DMS153 treated with DMSO at 0.1 percent for 48 hours (cell line): ENCODE results near the gene FARP2.

Experiments
- DNase-seq: peaks from one replicate; lab custom pipeline; 2025; ENCODE audit not compliant: unreplicated experiment; lab: John Stamatoyannopoulos, UW

FARP2 gene

DNA sequence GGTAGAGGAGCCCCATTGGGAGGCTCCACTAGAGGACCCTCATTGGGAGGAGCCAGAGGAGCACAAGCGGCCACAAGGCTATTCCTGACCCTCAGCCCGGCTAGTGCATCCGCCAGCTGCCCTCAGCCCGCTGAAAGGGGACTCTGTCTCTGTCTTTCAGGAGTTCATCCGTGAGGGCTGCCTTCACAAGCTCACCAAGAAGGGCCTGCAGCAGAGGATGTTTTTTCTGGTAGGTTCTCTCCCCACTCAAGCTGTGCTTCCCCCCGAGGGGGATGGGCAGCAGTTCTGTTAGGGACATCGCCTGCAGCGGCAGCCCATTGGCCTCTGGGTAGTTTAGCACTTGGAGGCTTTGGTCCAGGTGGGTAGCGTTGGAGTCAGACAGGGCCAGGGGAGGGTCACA, 127.2 kb downstream of the FARP2 start:
- no peak for DNase-seq

DNA sequence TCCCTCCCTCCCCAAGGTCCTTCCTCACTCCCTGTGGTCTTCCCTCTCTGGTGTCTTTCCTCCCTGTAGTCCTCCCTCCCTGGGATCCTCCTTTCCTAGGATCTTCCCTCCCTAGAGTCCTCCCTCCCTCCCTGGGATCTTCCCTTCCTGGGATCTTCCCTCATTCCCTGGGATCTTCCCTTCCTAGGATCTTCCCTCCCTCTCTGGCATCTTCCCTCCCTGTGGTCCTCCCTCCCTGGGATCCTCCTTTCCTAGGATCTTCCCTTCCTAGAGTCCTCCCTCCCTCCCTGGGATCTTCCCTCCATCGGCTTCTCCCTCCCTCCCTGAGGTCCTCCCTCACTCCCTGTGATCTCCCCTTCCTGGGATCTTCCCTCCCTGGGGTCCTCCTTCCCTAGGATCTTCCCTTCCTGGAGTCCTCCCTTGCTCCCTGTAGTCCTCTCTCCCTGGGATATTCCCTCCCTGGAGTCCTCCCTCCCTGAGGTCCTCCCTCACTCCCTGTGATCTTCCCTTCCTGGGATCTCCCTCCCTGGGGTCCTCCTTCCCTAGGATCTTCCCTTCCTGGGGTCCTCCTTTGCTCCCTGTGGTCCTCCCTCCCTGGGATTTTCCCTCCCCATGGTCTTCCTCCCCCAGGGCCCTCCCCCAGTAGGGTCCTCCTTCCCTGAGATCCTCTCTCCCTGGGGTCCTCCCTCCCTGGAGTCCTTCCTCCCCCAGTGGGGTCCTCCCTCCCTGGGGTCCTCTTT, 129.3 kb downstream of the FARP2 start:
- DNase-seq: no peak

DNA sequence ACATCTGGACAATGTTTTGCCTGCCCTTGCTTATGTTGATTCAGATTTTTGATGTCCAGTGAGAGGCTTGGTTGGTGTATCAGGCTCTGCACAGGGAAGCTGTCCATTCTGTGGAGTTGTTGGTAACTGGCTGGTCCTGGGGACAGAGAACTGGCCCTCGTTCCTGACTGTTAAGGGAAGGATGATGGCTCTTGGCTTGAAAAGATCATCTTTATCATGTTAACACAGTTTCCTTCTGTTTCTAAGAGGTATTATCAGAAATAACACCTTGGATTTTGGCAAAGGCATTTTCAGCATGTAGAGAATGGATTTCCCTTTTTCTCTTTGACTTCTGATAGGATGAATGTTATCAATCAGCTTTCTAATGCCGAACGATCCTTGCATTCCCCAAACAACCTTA, 133.0 kb downstream of the FARP2 start:
- DNase-seq: no peak

DNA sequence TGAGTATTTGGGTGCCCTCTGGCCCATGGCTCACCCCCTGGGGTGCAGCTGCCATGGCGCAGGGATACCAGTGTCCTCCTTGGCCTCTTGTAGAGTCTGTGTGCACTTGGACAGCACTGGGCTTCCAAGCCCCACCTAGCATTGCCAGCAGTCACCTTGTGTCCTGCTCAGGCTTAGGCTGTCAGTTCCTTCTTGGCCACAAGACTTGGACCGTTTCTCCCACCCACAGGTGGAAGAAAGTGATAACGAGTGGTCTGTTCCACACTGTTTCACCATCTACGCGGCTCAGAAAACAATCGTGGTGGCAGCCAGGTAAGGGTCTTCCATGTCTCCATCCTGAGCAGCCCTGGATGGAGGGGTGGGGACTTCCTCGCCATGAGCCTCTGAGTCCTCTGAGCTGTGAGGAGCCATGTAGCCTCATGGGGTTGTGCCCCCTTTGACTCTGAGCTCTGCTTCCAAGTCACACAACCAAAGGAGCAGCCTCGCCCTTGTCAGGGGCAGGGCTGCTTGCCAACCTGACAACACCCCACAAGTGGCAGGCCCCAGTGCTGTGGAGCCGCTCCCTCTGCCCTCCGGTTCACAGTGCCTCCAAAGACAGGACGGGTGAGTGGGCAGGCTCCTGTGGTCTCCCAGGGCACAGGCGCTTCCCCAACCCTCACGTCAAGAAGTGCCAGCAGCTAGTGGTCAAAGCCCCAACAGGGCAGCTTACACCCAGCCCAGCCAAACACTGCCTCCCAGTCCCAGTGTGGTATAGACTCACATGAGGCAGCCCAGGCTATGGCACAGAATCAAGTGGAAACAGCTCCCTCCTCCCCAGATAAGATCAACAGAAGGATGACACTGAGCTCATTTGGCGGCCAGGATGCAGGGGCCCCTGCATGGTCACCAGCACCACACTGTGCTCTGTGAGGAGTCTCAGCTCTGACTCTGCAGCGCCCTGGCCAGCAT, 133.9 kb downstream of the FARP2 start:
- no peak for DNase-seq

DNA sequence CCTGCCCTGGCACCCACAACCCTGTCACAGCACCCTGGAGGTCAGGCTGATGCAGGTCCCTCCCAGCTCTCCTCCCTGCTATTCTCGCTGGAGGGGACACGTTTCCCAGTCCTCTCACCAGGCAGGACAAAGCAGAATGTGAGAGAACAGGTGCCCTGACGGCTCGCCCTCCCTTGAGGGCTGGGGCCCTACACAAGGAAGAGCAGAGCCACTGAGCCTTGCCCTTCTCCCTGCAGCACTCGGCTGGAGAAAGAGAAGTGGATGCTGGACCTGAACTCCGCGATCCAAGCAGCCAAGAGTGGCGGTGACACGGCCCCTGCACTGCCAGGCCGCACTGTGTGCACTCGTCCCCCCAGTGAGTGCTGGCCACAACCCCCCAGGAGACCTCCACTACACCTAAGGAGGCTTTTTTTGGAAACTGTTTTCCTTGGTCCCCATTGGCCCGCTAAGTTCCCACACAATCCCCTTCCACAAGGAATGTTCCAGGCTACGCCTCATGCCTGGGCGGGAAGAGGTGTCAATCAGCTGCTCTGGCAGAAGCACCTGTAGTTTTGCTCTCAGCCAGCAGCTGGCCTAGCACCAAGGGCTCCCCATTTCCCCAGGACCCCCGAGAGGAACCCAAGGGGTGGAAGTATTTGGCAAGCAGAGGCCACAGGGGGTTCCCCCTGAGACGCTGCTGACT, 134.9 kb downstream of the FARP2 start:
- DNase-seq: no peak

DNA sequence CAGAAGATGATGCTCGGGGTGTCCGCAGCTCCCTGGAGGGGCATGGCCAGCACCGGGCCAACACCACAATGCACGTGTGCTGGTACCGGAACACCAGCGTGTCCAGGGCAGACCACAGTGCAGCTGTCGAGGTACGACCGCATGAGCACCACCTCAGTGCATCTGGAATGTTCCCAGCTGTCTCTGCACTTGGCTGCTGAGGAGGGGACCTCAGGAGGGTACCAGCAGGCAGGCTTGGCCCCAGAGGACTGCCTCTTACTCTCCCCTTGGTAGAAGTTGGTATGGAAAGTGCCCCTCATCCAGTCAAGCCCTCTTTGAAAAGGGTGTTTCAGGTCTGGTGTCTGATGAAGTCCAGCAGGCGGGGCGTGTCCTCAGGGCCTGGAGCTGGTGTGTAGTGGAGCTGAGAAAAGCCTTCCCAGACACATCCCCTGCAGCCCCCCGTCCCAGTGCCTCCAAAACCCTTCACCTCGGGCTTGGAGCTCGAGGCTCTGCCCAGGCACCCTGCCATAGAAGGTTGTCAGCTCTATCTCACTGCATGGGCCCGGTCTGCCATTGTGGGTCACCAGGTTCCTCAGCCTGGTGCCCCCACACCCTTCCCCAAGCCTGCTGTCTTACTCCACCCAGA, 135.6 kb downstream of the FARP2 start:
- no peak for DNase-seq

DNA sequence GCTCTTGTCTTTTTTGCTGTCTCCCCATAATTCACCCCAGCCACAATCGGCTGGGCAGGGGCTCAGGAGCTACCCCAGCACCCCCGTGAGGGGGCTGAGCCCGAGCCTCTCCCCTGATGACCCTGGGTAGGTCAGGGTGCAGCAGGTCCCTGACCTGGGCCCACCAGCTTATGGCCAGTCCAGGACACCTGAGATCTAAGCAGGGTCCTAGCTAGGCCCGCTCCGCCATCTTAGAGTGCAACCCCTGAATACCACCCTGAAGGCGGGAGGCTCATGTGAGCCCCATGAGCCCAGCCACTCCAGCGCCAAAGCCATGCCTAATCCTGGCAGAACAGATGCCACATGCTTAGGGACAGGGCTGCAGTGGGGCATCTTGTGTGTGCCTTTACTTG, 136.1 kb downstream of the FARP2 start:
- no peak for DNase-seq

DNA sequence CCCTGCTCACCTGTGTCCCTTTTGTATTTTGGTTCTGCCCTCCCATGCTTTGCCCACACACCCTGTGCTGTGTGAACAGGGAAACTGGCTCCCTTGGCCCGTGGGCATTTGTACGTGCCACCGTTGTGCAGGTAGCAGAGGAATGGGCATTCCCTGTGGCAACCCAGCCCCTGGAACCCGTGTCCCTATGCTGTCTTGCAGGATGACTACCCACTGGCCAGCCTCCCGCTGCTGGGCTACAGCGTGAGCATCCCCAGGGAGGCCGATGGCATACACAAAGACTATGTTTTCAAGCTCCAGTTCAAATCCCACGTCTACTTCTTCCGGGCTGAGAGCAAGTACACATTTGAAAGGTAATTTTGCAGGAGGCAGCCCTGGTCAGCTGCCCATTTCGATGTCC, 137.0 kb downstream of the FARP2 start:
- no peak for DNase-seq

DNA sequence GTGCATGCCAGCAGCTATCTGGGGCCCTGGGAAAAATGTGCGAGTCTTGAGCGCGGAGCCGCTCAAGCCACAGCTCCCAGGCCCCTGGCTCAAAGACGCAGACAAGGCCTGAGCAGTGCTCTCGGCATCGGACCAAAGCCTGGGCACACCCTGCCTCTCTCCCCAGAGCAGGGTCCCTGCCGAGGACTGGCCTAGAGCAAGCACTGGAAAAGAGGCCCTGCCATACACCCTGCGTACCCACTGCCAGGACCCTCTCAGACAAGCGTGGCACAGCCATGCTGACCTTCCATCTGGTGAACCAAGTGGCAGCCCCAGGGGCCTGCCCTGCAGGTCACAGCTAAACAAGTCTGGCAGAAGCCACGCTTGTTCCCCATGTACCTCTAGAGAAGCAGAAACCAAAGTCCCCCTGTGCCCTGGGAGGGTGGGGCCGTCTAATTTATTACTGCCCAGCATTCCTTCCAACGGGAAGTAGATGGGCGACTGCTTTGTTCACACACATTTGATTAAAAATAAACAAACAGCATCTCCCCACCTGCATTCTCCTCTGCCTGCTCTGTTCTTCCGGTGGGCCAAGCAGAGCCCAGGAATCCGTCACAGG, 138.3 kb downstream of the FARP2 start:
- no peak for DNase-seq

DNA sequence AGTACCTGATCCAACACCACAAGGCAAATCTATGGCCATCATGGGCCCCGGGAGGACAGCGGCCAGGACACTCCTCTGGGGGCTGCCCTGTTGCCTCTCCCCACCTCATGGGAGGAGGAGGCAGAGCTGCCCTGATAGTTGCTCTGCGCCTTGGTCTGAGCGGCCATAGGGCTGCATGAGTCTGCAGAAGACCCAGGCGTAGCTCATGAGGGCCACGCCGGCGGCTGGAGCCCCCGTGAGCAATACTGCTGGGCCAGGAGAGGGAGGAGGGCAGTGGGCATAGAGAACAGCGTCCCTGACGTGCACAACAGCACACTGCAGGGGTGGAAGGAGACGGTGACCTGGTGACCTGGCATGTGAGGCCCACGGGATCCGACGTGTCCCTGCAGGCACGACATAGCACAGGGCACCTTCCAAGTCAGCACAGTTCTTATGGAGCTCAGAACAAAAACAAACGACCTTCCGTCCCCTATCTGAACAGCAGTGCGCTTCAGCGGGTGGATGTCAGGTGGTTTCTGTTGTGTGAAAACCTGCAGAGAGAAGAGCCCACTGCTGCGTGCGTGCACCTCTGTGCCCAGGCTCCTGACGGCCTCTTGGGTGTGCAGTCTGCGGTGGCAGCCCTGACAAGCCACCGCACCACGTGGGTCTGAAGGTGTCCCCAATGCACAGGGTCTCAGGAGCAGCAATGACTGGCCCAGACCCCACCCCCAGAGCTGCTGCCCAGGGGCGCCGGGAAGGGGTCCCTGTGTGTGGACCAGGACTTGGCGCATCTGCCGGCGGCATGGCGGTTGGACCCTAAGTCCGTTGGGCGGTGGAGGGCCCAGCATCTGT, 139.3 kb downstream of the FARP2 start:
- DNase-seq: no peak

DNA sequence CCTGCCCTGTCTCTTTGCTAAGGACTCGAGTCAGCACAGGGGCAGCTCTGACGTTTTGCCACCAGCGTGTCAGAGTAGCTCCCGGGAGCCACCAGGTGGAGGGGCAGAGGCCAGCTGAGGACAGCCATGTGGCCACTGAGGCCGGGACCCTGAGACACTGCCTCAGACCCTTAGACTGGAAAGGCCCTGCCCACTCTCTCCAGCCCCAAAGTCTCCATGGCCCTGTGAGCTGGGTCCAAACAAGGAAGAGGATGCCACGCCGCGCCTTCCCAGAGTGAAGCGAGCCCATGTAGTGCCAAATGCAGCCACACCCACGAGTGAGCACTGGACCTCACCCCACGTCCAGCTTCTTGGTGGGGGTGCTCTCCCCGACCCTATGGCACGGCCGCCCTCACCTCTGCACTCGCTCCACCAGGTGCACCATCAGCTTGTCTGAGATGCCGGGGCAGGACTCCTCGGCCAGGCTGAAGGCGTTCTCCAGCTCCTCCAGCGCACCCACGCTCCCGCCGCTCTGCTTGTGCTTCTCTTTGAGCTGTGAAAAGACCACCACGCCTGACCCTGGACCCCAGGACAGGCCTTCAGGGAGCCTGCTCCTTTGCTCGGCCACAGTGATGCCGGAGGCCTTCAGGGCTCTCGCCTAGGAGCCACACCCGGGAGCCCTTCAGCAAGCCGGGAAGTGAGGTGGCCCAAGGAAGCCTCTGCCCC, 140.1 kb downstream of the FARP2 start:
- no peak for DNase-seq

DNA sequence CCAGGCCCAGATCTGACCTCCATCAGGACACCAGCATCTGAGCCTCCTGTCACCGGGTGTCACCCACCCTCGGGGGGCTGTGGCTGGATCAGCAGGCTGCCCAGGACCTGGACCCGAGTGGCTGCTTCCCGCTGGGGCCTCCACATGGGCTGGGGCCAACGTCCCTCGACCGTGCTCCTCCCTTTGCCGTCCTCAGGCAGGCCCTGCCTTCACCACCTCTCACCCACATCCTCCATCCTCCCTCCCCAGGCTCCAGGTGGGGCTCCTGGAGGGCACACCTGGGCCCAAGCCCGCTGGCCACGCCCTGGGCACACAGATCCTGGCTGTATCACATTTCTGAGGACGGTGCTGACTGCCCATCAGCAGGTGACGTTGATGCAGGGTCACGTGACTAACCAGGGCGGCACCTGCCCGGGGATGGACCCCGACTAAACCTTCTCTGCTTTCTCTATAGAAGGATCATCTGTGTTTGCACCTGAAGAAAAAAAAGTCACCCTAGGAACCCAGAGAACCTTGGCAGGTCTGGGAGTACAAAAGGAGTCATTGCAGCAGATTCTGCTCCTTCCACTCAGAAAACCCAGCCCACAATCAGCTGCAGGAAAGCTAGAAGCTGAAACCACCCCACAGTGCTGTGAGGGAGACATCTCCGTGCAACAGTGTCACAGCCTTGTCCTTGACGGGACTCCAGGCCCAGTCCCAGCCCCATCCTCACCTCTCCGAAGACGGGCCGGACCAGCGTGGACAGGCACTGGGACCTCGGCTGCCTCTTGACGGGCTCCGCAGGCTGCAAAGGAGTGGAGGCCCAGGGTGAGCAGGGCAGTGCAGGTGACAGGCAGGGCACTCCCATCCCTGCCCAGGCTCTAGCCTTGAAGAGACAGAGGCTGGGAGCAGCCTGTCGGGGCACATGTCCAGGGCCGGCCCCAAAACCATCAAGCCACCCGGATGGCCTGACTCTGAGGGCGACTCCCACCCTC, 141.1 kb downstream of the FARP2 start:
- no peak for DNase-seq

DNA sequence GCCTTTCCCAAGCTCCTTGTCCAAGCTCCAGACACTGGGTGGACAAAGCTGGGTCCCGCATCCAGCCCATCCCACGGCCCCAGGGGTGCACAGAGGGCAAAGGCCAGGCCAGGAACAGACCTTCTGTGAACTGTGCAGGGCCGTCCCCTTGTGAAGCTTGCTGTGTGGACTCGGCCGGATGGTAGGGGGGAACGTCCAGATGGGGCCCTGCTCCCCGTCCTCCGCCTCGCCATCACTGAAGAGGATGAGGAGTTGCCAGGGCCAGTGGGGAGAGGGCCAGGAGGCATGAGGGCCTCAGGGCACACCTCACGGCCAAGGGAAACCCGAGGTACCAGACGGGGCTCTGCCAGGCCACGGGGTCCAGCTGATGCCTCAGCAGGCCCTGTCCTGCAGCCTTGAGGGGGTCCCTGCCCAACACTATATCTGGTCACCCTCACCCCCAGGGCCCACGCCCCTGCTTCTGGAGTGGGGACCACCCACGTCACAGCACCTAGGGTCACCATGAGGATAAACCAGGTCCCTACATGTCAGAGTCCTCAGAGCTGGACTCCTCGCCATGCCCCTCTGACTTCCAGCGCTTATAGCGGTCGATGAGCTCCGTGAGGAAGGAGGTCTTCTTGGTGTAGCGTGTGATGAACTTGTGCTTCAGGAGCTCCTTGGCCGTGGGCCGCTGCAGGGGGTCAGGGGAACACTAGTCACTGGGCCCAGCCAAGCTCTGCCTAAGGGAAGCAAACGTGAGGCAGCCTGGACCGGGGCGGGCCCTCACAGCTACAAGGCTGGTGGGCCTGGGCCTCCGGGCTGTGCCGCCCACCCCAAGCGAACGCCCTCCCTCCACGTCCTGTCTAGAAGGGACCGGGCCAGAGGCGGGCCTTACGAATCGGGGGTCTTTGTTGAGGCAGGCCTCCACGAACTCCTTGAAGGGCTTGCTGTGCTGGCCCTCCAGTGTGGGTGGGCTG, 142.3 kb downstream of the FARP2 start:
- DNase-seq: no peak

DNA sequence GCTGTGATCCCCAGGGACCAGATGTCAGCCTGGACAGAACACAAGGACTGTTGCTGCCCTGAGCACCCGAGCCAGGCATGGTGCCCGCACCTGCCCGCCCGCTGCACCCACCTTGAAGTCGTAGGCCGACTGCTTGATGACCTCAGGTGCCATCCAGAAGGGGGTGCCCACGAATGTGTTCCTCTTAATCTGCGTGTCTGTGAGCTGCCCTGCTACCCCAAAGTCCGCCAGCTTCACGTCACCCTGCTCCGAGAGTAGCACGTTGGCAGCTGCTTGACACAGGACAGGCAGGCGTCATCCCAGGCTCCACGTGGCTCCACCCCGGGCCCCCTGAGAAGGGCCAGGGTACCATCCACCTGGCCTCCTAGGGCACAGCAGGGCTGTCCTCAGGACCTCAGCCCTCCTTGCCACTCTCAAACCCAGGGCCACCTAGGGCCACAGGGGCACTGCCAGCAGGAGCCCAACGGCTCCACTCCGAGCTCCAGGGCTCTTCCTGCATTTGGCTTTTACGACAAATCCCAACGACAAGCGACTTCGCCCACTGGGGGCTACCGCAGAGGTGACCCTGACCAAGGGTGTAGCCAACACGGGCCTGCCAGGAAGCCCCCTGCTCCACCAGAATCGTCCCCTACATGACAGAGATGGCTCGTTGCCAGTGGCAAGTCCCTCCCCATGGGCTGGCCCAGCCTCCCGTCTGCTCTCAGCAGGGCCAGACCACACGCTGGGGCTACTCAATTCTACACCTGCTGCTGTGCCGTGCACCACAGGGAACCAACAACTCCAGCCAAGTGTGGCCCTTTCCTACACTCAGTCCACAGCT, 143.3 kb downstream of the FARP2 start:
- no peak for DNase-seq

DNA sequence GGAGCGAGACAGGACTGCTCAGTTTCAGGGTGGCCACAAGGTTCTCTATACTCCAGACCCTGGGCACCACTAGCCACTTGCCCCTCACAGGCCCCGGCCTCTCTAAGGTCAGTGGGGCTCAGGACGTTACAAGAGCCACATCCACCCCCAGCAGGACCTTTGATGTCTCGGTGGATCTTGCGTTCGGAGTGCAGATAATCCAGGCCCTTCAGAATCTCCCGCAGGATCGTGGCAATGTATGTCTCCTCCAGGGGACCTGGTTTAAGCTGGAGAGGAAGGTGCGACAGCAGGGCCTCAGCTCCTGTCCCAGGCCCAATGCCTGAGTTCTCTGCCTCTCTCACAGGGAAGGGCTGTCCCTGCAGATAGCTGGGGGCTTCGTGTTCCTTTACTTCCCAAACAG, 143.9 kb downstream of the FARP2 start:
- DNase-seq: no peak

DNA sequence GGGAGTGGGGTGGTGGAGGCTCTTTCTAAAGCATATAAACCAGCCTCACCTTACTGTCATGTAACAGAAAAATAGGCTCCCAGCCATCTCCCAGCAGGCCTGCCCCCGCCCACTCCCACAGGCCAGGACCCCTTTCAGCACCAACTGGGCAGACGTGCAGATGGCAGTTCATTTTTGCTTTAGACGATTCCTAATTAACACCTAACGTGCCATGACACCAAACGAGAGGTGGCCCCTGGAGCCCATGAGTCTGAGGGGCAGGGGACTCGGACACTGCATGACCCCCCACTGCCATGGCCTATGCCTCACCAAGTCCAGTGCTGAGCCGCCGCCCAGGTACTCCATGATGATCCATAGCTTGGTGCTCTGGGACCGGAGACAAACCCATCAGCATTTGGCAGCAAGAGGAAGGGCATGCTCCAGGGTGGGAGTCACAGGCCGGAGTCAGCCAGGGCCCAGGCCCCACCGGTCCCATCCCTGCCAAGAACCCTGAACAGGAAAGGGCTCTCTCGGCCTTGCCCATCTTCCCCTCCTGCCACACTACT, 144.4 kb downstream of the FARP2 start:
- DNase-seq: no peak
